NCI-H1092 (cell line): Measurements from ENCODE around the gene GNB1.
"Not testable (repeated sequence)": the region's sequence is repeated elsewhere in the genome, so short reads cannot be mapped to it uniquely, and the experiment has no call there.

ENCODE experiments used
- DNase-seq: peaks from one replicate; lab custom pipeline; 2025; lab: John Stamatoyannopoulos, UW

The GNB1 gene

GRCh38 chr1:1889847-1890505 lies 911 bp downstream of the GNB1 start:
- no peak for DNase-seq

GRCh38 chr1:1889090-1889750 lies 1.7 kb downstream of the GNB1 start:
- DNase-seq, result no peak

- not testable (repeated sequence) for DNase-seq
Observed at GRCh38 chr1:1883890-1884289, 7.0 kb downstream of the GNB1 start.

GRCh38 chr1:1883092-1883873 lies 7.6 kb downstream of the GNB1 start:
- DNase-seq, result no peak

GRCh38 chr1:1881727-1882126 lies 9.2 kb downstream of the GNB1 start:
- DNase-seq, result no peak

GRCh38 chr1:1880617-1881312 lies 10.1 kb downstream of the GNB1 start:
- DNase-seq, result no peak

- DNase-seq, result no peak
Observed at GRCh38 chr1:1879942-1880341, 10.9 kb downstream of the GNB1 start.

GRCh38 chr1:1877865-1878436 lies 12.9 kb downstream of the GNB1 start:
- no peak for DNase-seq

- DNase-seq, result no peak
Observed at GRCh38 chr1:1876335-1876930, 14.5 kb downstream of the GNB1 start.

- DNase-seq, result no peak
Observed at GRCh38 chr1:1875932-1876331, 15.0 kb downstream of the GNB1 start.

- no peak for DNase-seq
Observed at GRCh38 chr1:1874901-1875300, 16.0 kb downstream of the GNB1 start.

GRCh38 chr1:1873186-1873585 lies 17.7 kb downstream of the GNB1 start:
- DNase-seq, result no peak

GRCh38 chr1:1872329-1872994 lies 18.4 kb downstream of the GNB1 start:
- DNase-seq, result no peak

GRCh38 chr1:1869469-1869868 lies 21.4 kb downstream of the GNB1 start:
- no peak for DNase-seq

GRCh38 chr1:1867164-1867563 lies 23.7 kb downstream of the GNB1 start:
- DNase-seq, result no peak

- no peak for DNase-seq
Observed at GRCh38 chr1:1862905-1863547, 27.9 kb downstream of the GNB1 start.

- DNase-seq, result not testable (repeated sequence)
Observed at GRCh38 chr1:1861761-1862310, 29.1 kb downstream of the GNB1 start.

- no peak for DNase-seq
Observed at GRCh38 chr1:1861339-1861730, 29.6 kb downstream of the GNB1 start.

GRCh38 chr1:1859970-1860697 lies 30.8 kb downstream of the GNB1 start:
- not testable (repeated sequence) for DNase-seq
